OCI-M1 (cell line): Measurements from ENCODE around the gene TAPBPL.
"Not testable (repeated sequence)": the region's sequence is repeated elsewhere in the genome, so short reads cannot be mapped to it uniquely, and the experiment has no call there.

ENCODE experiments used
- DNase-seq: peaks from one replicate; lab custom pipeline; 2025; lab: John Stamatoyannopoulos, UW

Gene TAPBPL

DNA sequence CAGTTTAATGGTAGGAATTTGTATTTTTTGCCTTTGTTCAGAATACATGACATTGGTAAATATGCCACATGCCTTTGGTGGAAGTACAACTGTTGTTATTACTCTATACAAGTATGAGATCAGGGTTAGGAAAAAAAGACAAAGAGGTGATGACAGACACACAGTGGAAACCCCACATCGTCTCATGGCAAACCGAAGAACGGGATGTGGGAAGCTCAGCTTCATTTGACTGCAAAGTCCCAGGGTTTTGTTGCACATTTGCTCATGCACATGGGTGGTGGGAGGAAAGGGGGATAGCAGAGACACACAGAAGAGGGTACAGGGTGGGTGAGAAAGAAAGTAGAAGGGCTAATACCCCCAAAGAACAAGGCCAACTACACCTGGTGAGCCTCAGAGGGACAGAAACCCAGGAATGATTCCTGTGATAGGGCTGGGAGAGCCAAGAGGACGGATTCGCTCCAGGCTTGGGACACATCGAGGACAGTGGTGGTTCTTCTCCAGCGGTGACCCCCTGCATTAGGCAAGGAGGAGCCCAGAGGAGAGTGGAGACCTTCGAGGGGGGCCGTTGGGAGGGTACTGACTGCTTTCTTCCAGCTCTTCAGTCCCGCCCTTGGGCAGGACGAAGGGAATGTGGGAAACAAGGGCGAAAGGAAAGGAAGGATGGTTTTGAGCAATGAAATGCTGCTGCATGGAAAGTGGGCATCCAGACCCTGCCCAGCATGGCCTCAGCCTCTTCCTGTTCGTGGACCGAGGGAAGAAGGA is 10.6 kb downstream of the TAPBPL start:
- no peak for DNase-seq

DNA sequence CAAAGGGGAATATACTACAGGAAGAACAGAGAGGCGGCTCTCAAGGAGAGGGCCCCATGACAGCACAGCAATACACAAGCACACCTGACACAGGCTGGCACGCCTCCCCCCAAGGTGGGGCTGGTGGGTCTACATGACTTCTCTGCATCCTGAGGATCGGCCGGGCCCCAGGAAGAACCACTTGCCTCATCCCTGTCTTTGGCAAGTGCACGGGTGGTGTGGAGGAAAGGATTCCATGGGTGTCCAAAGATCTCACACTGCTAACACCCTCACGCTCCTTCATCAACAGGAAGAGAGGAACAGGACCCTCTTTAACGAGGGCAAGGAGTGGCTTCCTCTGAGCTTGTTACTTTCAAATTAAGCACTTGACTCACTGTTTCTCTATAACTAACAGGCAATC is 11.4 kb downstream of the TAPBPL start:
- DNase-seq: no peak

DNA sequence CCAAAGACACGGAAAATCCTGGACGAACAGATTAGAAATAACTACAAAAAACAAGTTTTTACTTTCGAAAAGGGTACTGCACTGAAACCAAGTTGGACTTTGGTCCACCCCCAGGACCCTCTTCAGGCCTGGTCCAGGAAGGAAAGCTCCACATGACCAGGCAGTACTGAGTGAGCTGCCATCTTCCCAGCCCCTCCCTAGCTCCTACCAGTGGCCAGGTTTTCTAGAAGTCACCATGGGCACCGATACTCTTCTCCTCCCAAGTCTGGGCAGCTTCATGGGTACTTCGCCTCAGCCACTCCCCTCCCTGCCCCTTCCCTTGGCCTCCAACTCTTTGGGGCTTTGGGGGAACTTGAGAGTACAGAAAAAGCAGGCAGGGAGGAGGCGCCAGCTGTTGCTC is 12.0 kb downstream of the TAPBPL start:
- DNase-seq: no peak

DNA sequence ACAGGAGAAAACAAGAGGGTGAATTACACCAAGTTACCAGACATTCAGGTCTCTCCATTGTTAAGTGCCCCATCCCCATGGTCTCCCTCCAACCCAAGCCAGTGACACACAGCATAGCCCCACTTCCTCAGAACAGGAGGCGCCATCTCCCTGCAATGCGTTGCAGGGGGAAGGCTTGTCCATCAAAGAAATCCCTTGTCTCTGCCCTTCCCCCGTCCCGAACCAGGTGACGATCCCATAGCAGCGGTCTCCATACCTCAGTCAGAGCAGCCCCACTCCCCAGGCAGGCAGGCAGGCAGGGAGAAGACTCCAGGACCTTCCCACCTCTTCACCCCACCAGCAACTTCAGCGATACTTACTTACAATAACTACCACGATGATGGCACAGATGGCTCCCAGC is 12.7 kb downstream of the TAPBPL start:
- DNase-seq: no peak

DNA sequence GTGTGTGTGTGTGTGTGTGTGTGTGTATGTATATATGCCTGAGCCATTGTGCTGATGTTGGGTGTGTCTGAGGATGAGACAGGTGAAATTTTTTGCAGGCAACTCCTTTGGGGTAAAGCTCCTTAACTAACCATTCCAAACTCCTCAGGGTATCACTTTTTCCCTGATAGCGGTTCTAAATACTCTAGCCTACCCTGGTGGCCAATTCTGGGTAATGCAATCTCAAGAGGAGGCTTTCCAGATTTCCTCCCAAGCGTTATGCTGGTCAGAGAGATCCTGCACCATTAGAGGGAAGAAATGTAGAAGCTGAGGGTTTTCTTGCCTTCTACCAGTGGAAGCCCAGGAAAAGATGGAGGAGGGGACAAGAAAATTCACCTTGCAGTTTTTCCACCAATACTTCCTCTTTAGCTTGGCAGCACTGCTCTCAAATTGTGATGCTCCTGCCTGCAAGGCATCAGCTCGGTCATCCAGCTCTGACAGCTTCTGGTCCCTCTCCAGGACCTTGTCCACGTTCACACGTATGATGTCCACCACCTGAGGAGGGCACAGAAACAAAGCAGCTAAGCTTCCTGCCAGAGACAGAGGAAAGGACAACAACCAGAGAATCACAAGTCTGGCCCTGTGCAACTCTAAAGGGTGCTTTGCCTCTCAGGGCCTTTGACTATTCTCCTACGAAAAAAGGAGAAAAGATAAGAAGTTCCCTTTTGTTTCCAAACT is 13.8 kb downstream of the TAPBPL start:
- DNase-seq: peak; percentile 81

DNA sequence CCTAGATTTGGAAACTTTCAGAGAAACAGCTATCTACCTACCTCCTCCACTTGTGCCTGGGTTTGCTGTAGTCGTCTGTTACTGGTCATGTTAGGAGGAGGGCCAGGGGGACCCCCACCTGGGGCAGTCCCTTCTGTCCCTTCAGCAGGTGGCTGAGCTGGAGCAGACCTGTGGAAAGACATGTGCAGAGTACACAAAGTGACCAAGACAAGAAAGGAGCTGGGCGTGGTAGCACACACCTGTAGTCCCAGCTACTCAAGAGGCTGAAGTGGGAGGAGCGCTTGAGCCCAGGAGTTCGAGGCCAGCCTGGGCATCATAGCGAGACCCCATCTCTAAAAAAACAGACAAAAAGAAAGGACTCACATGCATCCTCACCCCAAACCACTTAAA is 14.3 kb downstream of the TAPBPL start:
- DNase-seq: no peak

DNA sequence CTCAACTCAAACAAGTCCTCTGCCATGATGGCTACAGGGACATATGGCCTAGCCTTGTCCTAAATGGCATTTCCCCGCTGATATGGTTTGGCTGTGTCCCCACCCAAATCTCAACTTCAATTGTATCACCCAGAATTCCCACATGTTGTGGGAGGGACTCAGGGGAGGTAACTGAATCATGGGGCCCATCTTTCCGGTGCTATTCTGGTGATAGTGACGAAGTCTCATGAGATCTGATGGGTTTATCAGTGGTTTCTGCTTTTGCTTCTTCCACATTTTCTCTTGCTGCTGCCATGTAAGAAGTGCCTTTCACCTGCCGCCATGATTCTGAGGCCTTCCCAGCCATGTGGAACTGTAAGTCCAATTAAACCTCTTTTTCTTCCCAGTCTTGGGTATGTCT is 14.9 kb downstream of the TAPBPL start:
- DNase-seq: not testable (repeated sequence)

DNA sequence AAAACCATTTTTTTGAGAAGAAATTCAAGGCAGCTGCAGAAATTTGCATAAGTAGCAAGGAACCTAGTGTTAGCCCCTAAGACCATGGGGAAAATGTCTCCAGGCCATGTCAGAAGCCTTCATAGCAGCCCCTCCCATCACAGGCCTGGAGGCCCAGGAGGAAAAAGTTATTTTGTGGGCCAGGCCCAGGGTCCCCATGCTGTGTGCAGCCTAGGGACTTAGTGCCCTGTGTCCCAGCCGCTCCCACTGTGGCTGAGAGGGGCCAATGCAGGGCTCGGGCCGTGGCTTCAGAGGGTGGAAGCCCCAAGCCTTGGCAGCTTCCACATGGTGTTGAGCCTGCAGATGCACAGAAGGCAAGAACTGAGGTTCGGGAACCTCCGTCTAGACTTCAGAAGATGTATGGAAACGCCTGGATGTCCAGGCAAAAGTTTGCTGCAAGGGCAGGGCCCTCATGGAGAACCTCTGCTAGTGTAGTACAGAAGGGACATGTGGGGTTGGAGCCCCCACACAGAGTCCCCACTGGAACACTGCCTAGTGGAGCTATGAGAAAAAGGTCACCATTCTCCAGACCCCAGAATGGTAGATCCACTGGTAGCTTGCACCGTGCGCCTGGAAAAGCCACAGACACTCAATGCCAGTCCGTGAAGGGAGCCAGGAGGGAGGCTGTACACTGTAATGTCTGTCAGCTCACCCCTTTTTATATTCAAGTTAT is 15.9 kb downstream of the TAPBPL start:
- not testable (repeated sequence) for DNase-seq

DNA sequence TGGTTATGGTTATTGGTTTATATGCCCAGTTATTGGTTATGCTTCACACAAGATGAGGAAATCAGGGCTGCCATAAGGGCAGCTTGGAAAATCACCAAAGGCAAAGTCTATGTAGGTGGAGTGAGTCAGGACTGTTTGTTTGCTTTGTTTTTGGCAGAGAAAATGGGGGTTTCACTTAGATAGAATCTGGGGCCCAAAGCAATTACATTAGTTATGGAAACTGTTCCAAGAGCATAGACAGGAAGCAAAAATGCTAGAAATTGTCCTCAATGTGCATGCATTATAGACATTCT is 16.4 kb downstream of the TAPBPL start:
- DNase-seq: no peak

DNA sequence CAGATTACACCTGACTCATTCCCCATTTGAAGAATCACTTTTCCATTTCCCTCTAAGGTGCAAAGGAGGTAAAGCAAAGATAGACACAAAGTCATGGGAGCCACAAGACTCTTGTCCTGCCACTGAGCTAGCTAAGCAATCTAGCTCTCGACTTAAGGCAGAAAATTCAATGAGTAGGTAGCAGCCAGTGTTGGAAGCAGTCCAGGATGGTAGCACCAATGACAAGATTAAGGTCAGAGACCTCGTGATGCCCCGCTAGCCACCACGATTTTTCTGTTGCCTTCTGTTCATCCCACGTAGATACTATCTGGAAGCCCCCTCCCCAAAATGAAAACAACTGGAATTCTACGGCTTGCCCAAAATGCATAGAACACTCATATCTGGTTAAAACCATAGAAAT is 17.2 kb downstream of the TAPBPL start:
- peak; percentile 26 for DNase-seq

DNA sequence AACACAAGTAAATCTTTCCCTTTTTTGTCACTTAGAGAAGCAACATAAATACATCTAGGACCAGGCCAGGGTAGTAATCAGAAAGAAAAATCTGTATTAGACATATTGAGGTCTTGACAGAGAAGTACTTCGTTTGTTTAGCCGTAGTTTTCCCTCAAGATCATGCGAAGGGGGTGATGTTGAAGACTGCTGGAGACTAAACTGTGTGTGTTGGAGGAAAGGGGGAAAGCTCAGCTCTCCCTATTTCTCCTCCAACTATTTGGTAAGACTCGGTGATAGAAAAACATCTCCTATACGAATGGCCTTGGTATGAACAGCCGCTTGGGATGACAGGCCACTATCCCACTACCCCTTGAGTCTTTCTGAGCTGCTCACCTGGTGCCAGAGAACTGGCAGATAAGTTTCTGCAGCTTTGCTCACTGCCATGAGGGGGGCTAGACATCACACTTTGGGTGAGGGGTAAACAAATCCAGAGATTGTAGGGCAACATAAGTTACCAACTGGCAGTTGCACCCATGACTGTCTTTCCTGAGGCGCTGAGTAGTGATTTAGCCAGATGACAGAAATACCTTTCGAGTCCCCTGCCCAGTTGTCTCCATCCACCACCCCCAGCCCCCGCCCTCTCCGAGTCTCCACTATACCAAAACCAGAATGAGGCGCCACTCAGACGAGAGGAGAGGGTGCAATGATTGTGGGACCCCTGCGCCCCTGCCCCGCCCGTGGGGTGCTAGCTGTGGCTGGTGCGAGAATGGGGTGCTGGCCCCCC is 17.9 kb downstream of the TAPBPL start:
- peak; percentile 39 for DNase-seq

DNA sequence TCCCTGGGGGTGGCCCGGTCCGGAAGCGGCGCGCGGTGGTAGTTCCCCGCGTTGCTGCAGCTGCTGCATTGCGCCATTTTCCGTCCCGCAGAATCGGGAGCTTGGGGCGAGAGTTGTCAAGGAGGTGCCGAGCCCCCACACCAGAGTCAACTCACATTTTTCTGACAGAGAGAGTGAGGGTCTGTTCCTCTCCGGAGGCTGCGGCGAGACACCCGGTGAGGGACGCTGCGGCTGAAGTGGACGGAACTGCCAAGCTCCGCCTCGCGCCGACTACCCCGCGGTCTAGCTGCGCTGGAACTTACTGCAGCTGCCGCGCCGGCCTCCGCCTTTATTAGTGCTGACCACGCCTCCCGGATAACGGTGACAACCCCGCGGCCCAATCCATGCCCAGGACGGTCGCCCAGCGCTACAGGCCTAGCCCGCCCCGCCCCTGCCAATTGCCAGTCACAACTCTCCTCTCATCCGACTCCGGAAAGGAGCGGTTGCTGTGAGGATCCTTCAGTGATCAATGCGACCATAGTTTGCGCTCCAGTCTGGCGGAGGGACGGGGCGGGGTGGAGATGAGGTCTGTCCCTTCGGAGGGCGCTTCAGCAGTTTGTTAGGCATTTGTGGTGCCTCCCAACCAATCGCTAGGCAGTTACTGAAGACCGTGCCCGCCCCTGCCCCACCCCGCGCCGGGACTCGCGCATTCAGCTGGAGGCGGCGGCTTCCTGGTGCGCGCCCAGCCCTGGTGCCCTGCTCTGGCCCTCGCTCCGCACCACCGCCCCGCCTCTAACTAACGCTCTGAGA is 18.7 kb downstream of the TAPBPL start, which contains the start of gene VAMP1:
Gene VAMP1, minus strand, starts transcription at position 303 of the 789 bp plus-strand sequence. Its CDS starts 146 bp downstream, at position 157.
- DNase-seq: peak; percentile 98

DNA sequence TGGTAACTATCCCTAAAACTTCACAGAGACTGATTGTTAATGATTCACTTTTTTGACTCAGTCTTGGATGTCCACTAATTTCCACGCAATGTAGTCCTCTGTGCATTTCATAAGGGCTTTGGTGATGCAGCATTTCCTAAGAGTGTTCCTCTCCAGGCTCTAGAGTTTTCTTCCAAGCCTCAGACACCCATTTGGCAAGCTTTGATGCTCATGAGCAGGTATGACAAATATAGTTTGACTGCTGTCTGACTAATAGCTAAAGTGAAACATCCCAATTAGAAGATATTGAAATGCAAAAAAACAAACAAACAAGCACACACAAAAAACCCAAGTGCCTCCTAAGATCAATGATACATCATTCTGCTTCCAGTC is 20.1 kb downstream of the TAPBPL start:
- DNase-seq: no peak

DNA sequence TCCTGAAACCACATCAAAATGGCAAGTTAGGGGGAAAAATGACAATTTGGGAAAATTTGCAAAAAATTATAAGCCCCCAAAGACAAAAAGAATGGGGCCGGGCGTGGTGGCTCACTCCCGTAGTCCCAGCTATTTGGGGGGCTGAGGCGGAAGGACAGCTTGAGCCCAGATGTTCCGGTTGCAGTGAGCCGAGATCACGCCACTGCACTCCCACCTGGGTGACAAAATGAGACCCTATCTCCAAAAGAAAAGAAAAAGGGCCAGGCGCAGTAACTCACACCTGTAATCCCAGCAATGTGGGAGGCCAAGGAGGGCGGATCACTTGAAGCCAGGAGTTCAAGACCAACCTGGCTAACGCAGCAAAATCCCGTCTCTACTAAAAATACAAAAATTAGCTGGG is 20.6 kb downstream of the TAPBPL start:
- DNase-seq: no peak

DNA sequence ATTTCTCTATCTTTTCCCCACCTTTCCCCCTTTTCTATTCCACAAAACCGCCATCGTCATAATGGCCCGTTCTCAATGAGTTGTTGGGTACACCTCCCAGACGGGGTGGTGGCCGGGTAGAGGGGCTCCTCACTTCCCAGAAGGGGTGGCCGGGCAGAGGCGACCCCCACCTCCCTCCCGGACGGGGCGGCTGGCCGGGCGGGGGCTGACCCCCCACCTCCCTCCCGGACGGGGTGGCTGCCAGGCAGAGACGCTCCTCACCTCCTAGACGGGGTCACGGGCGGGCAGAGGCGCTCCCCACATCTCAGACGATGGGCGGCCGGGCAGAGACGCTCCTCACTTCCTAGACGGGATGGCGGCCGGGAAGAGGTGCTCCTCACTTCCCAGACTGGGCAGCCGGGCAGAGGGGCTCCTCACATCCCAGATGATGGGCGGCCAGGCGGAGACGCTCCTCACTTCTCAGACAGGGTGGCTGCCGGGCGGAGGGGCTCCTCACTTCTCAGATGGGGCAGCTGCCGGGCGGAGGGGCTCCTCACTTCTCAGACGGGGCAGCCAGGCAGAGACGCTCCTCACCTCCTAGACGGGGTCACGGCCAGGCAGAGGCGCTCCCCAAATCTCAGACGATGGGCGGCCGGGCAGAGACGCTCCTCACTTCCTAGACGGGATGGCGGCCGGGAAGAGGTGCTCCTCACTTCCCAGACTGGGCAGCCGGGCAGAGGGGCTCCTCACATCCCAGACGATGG is 23.6 kb downstream of the TAPBPL start:
- not testable (repeated sequence) for DNase-seq

DNA sequence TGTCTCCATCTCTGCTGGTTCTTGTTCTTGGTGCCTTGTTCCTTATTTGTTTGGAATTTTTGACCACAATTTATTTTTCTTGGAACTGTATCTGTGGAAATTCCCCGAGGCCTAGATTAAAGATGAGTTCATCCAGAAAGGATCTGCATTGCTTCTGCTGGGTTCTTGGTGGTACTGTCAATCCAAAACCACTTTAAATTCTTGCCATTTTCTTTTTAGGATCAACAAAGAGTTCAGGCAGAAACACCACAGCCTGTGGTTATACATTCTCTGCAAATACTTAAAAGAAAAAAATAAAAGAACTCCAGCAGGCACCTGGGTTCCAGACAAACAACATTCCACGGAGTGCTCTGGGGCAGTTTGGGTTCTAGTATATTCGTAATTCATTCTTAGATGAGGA is 24.6 kb downstream of the TAPBPL start:
- no peak for DNase-seq

DNA sequence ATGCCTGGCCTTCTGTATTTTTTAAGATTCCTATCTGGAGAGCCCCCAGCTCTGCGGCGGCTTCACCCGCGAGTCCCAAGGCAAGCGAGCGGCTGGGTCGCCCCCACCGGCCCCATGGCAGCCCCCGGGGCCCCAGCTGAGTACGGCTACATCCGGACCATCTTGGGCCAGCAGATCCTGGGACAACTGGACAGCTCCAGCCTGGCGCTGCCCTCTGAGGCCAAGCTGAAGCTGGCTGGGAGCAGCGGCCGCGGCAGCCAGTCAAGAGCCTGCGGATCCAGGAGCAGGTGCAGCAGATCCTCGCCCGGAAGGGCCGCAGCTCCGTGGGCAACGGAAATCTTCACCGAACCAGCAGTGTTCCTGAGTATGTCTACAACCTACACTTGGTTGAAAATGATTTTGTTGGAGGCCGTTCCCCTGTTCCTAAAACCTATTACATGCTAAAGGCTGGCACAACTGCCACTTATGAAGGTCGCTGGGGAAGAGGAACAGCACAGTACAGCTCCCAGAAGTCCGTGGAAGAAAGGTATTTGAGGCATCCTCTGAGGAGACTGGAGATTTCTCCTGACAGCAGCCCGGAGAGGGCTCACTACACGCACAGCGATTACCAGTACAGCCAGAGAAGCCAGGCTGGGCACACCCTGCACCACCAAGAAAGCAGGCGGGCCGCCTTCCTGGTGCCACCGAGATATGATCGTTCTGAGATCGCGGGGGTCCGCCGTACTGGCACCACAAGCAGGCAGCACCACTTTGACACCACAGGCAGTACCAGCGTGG is 25.9 kb downstream of the TAPBPL start:
- DNase-seq: not testable (repeated sequence)

DNA sequence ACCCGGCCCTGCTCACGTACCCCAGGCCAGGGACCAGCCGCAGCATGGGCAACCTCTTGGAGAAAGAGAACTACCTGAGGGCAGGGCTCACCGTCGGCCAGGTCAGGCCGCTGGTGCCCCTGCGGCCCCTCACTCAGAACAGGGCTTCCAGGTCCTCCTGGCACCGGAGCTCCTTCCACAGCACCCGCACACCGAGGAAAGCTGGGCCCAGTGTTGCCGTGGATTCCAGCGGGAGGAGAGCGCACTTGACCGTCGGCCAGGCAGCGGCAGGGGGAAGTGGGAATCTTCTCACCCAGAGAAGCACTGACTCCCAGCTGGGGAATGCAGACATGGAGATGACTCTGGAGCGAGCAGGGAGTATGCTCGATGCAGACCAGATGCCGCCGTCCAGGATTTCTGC is 26.6 kb downstream of the TAPBPL start:
- DNase-seq: no peak

DNA sequence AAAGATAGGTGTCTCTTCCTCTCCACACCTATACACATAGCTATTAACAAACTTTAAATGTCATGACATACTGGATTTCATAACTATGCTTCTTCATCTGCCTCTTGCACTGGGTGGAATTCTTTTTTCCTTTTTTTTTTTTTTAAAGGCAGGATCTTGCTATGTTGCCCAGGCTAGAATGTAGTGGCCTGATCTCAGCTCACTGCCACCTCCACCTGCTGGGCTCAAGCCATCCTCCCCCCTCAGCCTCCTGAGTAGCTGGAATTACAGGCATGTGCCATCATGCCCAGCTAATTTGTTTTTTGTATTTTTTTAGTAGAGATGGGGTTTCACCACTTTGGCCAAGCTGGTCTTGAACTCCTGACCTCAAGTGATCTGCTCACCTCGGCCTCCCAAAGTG is 36.4 kb downstream of the TAPBPL start:
- DNase-seq: no peak

DNA sequence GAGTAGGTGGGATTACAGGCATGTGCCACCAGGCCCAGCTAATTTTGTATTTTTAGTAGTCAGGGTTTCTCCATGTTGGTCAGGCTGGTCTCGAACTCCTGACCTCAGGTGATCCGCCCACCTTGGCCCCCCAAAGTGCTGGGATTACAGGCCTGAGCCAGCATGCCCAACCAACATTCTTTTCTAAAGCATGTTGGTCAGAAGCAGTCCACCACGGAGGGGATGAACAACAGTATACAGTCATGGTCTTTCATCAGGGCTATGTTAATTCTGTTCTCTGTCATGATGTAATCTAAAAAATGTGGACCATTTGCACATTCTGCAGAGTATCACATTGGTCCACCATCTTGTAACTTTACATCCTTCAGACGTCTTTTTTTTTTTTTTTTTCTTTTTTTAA is 37.6 kb downstream of the TAPBPL start:
- DNase-seq: no peak
